BJ (cell line): ENCODE data around the gene LARGE2. TPM values are rescaled to one million over a fixed set of nuclear protein-coding genes. Genes with fewer than 3 reads are reported as not detected.

Experiments
- CTCF ChIA-PET: fragments of 350-600 bp; formaldehyde crosslinking; extraction: SDS; loops from one replicate; lab custom pipeline; 2021; ENCODE audit warnings: antibody characterized with exemption, inconsistent platforms; lab: Yijun Ruan, JAX
- POLR2A ChIA-PET: fragments of 300-600 bp; sonication (Branson Sonifier 250); formaldehyde crosslinking; extraction: SDS; loops from one replicate; lab custom pipeline; 2021; ENCODE audit warnings: antibody characterized with exemption; lab: Charles Lee
- DNase-seq: peaks from one replicate; pipeline ENCODE4 v3.0.0-alpha.2; 2011; ENCODE audit warnings: low read depth
- H3K27me3 ChIP-seq: 2 replicates; pipeline ENCODE4 v1.6.0; 2011; ENCODE audit warnings: low read length; ENCODE audit not compliant: control insufficient read depth, insufficient read depth
- H3K36me3 ChIP-seq: 2 replicates; pipeline ENCODE4 v1.5.1; 2011; ENCODE audit warnings: low read length; ENCODE audit not compliant: control insufficient read depth, insufficient read depth
- H3K4me3 ChIP-seq: 2 replicates; pipeline ENCODE4 v1.5.1; 2011; ENCODE audit warnings: low read depth, mild to moderate bottlenecking, control low read depth, low read length
- CTCF ChIP-seq: IDR thresholded peaks from 2 replicates; pipeline ENCODE4 v1.5.1; 2011; ENCODE audit warnings: low read depth, mild to moderate bottlenecking, control low read depth, inconsistent platforms, low read length, moderate library complexity; ENCODE audit not compliant: insufficient read depth
- polyA plus RNA-seq: library from polyadenylated mRNA; depleted of rRNA; stranded (reverse); fragments of >200 nt; gene quantifications from 2 replicates; pipeline ENCODE4 v1.2.3, GENCODE V29; 2011

The LARGE2 gene
- polyA plus RNA-seq, 1 experiment: 0.05 TPM

- CTCF ChIA-PET: interaction anchor here (0.6 to 2.3 kb wide), 4 partner anchors 10 to 101 kb away, joined by 3 to 6 read pairs (median 4); no protein-coding TSS in a partner anchor
- H3K4me3 ChIP-seq: no peak overlapping the region
- no peak for DNase-seq
- 0 out of 2 replicates have a peak, but pooled peaks cover under 1% of the 10 kb centered on the region for H3K27me3 ChIP-seq
- H3K36me3 ChIP-seq: peaks cover 34% of the 10 kb centered on the region
- TF ChIP-seq CTCF: no peak
- POLR2A ChIA-PET: no interaction called here
Measured at GRCh38 chr11:45930951-45931570, 8.6 kb downstream of the LARGE2 start.

DNA sequence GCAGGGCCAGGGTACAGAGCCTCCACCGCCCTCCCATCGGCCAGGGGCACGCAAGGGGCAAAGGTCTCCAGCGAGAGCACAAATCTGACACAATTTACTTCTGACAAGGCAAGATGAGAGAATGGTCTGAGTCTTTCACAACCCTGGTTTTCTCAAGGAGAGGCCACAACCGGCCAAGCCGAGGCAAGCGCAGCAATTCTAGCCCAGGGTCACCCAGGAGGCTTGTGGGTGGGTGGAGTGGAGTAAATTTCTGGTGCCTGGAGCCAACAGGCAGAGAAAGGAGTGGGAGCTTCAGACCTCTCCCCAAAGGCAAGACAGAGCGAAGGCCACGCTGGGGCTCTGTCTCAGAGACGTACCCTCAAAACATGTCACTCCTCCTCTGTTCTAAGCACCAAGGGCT is 9.3 kb downstream of the LARGE2 start:
- no peak for TF ChIP-seq CTCF
- CTCF ChIA-PET: interaction anchor here (2.1 to 2.3 kb wide), 2 partner anchors 58 to 89 kb away, joined by 5 to 6 read pairs; no protein-coding TSS in a partner anchor
- POLR2A ChIA-PET: no interaction called here
- Histone ChIP-seq H3K36me3 (peaks cover 37% of the 10 kb centered on the region), H3K27me3 (no peaks in the 10 kb centered on the region), H3K4me3 (no peak overlapping the region)
- no peak for DNase-seq

DNA sequence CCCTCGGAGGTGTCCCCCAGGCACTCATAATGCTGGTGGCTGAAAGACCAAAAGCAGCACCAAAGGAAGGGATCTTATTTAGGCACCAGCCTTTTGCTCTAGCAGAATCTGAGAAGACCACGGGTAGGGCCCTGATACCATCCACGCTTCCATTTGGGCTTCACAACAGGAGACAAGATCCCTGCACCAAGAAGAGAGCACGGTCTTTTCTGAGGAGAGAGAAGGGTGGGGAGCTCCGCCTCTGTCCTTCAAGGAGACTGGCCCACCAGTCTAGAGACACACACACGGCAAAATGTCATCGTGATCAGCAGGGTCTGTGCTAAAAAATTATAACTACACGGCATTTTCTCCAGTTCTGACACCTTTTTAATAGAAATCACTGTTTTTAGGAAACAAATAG is 9.8 kb downstream of the LARGE2 start:
- H3K4me3 ChIP-seq: no peak overlapping the region
- H3K36me3 ChIP-seq: peaks cover 37% of the 10 kb centered on the region
- DNase-seq: no peak
- no peaks in the 10 kb centered on the region for H3K27me3 ChIP-seq
- ChIA-PET CTCF (interaction anchor here (2.1 to 2.3 kb wide), 2 partner anchors 59 to 90 kb away, joined by 5 to 6 read pairs; no protein-coding TSS in a partner anchor), POLR2A (no interaction called here)
- no peak for TF ChIP-seq CTCF

GRCh38 chr11:45933131-45933831 is 10.8 kb downstream of the LARGE2 start:
- POLR2A ChIA-PET: no interaction called here
- no peak for TF ChIP-seq CTCF
- no peak for DNase-seq
- CTCF ChIA-PET: interaction anchor here (1.5 to 2.1 kb wide), 2 partner anchors 60 to 91 kb away, joined by 3 to 6 read pairs; no protein-coding TSS in a partner anchor
- Histone ChIP-seq H3K36me3 (peaks cover 38% of the 10 kb centered on the region), H3K27me3 (no peaks in the 10 kb centered on the region), H3K4me3 (no peak overlapping the region)

- peaks cover 38% of the 10 kb centered on the region for H3K36me3 ChIP-seq
- CTCF ChIA-PET: interaction anchor here (1.5 kb wide), 1 partner anchor 61 kb away, joined by 3 read pairs; no protein-coding TSS in a partner anchor
Measured at GRCh38 chr11:45933846-45934579, 11.6 kb downstream of the LARGE2 start.

More at GRCh38 chr11:45933846-45934579, 11.6 kb downstream of the LARGE2 start:
- no peak for DNase-seq
- TF ChIP-seq CTCF: no peak
- POLR2A ChIA-PET: no interaction called here
- Histone ChIP-seq H3K4me3 (no peak overlapping the region), H3K27me3 (no peaks in the 10 kb centered on the region)
